IPS-11a (cell line): ENCODE results near the gene STK17B.
"Not testable (repeated sequence)": the region's sequence is repeated elsewhere in the genome, so short reads cannot be mapped to it uniquely, and the experiment has no call there.

ENCODE experiments used
- H3K4me3 ChIP-seq: one replicate; pipeline ENCODE4 v1.5.1; 2013; ENCODE audit warnings: low read depth, low read length, control low read depth

The STK17B gene

GRCh38 chr2:196171248-196171871 is at the start of gene STK17B:
Gene STK17B, minus strand, starts transcription at chr2:196171578. Its CDS starts 8,195 bp downstream, at chr2:196163383.
- H3K4me3 ChIP-seq, result peak within 1 kb of the TSS; percentile 79

- H3K4me3 ChIP-seq, result no peak overlapping the region
These were observed 49.3 kb upstream of the STK17B start for GRCh38 chr2:196220671-196221070.

DNA sequence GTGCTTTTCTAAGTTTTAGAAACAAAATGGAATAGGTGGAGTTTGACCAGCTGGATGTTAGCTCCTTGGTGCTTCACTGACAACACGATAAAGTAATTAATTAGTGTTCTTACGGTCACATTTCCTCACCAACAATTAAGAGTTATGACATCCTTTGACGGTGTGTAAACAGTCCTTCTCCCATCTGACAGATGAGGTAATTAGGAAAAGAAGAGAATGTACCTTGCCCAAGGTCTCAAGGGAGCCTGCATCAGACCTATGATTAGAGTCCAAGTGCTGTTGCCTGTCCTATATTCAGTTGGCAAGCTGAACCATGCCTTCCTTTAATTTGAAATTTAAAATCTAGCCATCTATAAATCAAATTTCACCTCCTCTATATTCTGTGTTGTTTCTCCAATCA is 48.3 kb upstream of the STK17B start:
- H3K4me3 ChIP-seq, result no peak overlapping the region

DNA sequence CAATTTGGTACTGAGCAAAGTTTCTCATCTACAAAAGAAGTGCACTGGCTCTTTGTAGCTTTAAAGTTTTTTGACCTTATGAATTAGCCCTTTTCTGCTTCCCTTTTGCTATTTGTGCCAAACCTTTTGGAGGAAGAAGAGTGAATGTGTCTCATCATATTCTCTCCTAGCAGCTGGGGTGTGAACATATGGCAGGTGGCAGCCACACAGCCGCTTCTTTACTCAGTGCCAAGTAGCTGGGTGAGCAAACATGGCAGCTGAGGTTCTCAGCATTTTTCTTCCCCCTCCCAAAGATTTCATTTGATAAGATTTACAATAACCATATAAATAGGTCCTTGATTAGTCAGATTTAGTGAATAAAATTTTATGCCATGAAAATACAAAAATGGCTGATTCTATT is 46.7 kb upstream of the STK17B start:
- no peak overlapping the region for H3K4me3 ChIP-seq

DNA sequence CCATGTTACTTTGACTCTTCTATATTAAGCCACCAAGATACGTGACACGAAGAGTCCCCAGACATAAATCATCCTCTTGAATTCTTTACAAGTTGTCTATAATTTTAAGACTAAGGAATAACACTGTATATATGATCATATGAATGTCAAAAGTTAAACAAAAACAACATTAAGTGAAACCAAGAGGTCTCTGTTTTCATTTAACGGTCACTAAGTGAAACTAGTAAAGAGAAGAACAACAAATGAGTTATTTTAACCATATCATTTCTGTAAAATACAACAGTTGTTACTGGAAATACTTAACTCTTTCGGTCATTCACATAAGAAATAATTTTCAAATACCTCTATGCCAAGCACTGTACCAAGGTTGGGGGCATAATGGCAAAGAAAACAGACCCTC is 45.7 kb upstream of the STK17B start:
- no peak overlapping the region for H3K4me3 ChIP-seq

- no peak overlapping the region for H3K4me3 ChIP-seq
These were observed 44.0 kb upstream of the STK17B start for GRCh38 chr2:196215376-196215775.

- no peak overlapping the region for H3K4me3 ChIP-seq
These were observed 42.8 kb upstream of the STK17B start for GRCh38 chr2:196214156-196214555.

- H3K4me3 ChIP-seq, result no peak overlapping the region
These were observed 42.0 kb upstream of the STK17B start for GRCh38 chr2:196213252-196213980.

- no peak overlapping the region for H3K4me3 ChIP-seq
These were observed 37.5 kb upstream of the STK17B start for GRCh38 chr2:196208915-196209314.

DNA sequence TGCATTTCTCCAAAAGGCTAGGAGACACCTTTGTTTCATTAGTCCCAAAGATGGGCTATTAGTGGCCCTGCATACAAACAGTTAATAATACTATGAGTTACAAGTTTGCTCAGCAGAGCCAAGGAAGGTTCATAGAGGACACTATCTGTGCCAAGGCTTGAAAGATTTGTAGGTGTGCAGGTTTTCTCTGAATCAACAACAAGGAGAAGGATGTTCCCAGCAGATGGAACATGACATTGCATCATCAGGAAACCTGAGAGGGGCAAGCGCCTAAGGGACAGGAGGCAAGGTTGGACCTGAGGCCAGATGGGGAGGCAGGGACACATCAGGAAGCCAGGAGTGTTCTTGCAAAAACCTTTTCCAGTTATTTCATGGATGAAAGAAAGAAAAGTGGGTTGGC is 35.4 kb upstream of the STK17B start:
- H3K4me3 ChIP-seq, result no peak overlapping the region

- no peak overlapping the region for H3K4me3 ChIP-seq
These were observed 34.6 kb upstream of the STK17B start for GRCh38 chr2:196205881-196206435.

DNA sequence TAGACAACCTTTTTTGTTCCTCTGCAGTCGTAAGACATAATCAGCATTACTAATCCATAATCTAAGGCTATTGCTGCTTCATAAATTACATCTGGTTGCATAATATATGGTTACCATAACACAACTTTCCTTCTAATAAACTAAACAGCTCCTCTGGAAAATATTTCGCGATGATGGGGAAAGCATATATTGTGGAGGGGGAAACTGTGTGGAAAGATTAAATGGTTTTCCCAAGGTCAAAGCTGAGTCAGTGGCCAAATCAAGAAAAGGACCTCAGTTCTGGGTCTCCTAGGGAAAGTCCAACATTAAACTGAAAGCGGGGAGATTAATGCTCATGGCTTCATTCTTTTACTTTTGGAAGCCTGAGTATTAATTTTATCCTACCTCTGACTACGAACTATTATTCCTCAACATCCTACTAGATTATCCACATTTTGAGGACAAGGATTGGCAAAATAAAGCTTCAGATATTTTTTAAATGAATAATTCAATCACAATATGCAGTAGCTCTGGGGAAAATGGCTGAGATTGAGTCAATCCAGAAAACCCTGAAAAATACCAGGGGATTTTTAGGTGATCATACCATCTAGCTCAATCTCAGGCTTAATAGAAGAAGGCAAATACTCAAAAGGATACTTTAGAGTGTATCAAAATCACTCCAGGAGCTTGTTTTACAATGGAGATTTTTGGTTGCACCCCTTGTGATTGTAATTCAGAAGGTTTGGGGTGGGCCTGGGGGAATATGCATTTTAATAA is 33.8 kb upstream of the STK17B start:
- H3K4me3 ChIP-seq, result no peak overlapping the region

DNA sequence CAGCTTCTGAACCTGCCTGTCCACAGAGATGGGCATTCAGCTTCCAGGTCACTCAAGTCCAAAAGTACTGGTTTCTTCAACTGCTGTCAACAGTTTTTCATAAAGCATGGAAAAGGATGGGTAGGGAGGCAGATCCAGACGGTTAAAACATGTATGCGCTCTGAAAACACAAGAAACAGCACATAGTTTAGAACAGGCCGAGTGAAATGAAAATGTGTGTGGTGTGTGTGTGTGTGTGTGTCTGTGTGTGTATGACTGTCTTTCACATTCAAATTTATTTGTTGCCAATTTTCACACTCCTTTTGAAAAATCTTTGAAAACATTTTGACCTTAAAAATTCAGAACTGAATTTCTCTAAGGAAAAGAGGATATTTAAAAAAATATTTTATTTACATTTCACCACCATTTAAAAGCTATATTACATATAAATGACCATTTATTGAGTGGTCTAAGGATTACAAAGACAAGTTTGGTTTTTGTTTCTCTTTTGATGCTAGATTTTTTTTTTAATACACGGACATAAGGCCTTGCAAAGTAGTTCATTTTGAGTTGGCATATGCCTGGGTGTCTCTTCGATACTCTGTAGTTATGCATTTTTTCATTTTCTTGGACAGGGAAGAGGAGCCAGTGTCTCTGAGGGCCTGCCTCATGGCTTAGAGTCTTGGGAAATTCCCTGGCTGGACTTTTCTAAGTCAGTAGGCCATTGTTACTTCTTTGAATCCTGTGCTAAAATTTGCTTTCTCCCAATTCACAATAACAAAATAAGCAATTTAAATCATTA is 30.0 kb upstream of the STK17B start:
- H3K4me3 ChIP-seq, result no peak overlapping the region

DNA sequence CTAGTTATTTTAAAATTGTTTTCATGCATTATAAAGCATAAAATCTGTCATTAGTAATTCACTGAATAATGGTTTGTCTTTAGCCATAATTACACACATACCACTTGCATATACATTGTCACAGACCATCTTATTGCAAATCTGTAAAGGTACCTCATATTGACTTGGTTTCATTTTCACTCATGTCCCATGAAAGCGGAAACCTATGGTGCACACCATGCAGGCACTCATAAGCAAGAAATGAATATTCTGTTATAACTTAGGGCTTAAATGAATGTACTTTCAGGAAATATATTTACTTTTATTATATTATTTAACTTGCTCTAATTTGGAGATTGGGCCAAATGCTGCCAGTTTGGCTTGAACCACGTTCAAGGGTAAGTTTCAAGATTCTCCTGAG is 29.2 kb upstream of the STK17B start:
- no peak overlapping the region for H3K4me3 ChIP-seq

DNA sequence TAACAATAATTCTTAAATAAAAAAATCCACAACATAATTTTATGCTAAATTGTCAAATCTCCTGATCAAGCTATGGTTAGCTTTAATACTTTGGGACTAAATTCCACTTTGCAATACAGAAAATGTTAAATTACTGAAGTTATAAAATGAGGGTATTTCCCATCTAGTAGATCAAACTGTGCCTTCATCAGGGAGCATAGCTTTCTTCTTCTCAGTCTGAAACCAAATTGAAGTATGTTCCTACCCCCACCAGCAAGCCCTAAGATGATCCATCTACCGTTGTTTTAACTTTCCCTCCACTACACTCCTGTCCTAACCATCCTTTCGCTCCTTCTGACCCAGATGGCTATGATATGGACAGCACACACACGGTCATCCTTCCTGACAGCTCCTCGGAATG is 24.4 kb upstream of the STK17B start:
- H3K4me3 ChIP-seq, result no peak overlapping the region

DNA sequence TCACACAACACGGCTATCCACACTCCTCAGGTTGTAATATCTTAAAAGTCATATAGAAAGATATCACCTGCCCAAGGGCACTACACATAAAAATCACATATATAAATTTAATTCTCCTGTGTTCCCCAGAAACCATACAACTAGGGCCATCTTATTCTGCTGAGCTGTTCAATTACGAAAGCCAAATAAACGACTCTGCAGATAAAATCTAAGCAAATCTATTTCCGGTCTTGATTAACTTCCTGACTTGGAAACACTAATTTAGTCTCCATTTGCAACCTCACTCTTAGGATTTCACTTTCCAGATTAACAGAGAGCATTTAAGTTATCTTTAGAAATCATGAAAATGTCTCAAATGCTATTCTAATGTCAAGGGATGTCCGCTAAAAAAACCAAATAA is 23.9 kb upstream of the STK17B start:
- H3K4me3 ChIP-seq, result no peak overlapping the region

DNA sequence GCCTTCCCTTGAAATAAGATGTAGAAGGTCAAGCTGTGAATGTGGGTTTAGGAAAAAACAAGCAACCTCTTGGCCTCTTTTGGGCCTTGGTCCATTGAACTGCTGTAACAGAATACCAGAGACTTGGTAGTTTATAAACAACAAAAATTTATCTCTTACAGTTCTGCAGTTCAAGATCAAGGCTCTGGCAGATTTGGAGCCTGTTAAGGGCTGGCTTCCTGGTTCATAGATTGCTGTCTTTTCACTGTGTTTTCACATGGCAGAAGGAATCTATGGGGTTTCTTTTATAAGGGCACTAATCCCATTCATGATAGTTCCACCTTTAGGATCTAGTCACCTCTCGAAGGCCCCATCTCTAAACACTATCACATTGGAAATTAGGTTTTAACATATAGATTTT is 20.2 kb upstream of the STK17B start:
- no peak overlapping the region for H3K4me3 ChIP-seq

- no peak overlapping the region for H3K4me3 ChIP-seq
These were observed 16.6 kb upstream of the STK17B start for GRCh38 chr2:196187898-196188458.

GRCh38 chr2:196187175-196187700 is 15.9 kb upstream of the STK17B start:
- not testable (repeated sequence) for H3K4me3 ChIP-seq

- H3K4me3 ChIP-seq, result no peak overlapping the region
These were observed 15.0 kb upstream of the STK17B start for GRCh38 chr2:196186266-196186980.
